Stimulated activated CD4-positive, alpha-beta T cell treated with anti-CD3 and anti-CD28 coated beads, Interleukin-4, amount 100 ng/mL, for 1 hour (primary cell): ENCODE data around the gene SUN5.

Experiments
- DNase-seq: peaks from one replicate; pipeline ENCODE4 v3.0.0-alpha.2; 2020

Gene SUN5

DNA sequence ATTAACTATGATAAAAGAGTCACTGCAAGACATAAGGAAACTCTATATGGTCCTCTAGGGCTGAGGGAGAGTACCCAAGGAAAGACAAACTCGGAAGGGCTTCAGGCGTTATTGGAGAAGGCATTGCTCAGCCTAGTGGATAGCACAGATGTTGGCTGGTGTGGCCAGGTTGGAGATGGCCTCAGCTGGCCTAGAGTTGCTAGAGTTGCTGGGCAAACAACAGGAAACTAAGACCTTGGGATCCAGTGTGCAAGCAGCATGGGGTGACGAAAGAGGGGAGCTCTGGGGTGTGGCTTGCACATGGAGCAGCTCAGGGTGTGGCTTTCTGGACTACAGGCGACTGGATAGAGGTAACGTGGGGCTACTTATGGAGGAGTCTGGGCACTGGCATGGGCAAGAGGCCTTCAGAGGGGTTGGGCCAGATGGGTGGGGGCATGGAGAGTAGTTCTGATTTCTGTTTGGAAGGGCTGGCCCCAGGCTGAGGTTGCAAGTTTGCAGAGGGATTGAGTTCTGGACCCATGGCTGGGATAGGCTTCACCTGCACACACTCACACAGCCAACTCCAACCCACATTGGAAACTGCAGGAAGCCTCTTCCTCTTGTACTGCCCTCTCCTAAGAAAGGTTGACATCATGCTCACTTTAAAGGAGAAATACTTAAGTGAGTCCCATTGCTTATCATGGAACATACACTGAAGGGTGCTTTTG is 22.0 kb upstream of the SUN5 start:
- DNase-seq: no peak

DNA sequence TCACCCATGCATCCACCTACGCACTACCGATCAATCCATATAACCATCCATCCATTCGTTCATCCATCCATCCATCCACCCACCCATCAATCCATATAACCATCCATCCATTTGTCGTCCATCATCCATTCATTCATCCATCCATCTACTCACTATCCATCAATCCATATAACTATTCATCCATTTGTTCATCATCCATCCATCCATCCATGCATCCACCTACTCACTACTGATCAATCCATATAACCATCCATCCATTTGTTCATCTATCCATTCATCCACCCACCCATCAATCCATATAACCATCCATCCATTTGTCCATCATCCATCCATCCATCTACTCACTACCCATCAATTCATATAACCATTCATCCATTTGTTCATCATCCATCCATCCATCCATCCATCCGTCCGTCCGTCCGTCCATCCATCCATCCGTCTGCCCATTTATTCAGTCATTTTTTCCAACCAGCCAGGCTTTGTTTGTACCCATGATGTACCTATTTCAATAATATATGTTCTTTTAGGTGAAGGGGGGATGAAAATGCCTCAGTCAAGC is 21.2 kb upstream of the SUN5 start:
- no peak for DNase-seq

DNA sequence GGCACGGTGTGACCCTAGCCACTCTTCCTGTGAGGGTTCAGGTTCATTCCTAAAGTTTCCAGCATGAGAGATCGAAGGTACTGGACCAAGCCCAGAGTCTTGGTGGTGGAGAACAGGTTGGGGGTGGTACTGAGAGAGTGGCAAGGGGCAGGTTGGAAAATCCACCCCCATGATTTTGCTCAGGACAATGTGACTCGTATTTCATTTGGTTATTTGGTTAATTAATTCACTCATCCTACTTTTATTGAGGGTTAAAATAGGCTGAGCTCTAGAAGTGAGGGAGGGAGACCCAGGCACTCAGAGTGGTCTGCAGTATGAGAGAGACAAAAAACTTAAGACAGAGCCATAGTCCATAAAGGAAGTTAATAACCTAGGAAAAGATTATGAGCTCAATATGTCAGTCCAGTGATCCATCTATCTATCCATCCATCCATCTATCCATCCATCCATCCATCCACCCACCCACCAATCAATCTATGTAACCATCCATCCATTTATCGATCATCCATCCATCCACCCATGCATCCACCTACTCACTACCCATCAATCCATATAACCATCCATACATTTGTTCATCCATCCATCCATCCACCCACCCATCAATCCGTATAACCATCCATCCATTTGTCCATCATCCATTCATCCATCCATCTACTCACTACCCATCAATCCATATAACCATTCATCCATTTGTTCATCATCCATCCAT is 20.5 kb upstream of the SUN5 start:
- no peak for DNase-seq

DNA sequence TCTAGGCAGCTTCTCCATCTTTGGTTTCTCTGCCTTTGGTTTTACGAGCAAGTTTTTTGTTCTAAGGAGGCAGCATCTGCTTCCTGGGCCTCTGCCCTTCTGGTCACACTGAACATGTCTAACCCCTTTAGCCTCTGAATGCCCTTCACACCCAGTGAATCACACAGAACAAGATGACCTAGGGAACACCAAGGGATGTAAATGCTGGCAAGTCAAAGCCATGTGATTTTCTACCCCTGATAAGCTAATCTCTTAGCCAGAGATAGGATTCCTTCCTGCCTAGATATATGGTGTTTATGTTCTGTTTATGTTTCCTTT is 20.0 kb upstream of the SUN5 start:
- DNase-seq: no peak

DNA sequence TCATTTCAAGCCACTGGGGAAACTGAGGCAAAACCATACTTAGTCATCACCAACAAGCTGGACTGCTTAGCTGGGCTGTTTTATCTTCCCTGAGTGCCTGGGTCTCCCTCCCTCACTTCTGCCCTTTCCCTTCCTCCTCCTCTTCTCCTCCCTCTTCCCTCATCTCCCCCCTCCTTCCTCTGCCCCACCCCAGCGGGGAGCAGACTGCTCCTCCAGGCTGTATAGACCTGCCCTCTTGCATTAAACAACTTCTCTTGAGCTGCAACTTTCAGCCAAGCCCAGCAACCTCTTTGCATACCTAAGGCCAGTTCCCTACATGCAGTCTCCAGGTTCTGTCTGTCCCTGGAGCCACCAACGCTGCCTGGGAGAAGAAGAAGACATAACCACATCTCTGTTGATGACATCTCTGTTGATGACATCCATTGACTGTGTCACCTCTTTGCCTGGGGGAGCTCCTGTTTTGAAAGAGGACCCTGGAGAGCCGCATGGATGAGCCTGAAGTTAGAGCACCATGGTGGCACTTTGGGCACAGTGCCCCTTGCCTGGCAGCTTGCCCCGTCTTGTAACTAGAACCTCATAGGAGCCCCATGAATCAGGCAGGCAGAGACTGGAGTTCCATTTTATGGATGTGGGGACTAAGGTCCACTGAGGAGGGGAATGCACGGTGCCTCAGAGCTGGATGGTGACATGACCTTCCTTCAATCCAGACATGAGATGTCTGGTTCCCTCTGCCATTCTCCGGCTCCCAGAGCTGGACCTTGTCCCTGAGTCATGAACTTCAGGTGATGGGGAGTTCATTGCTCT is 19.4 kb upstream of the SUN5 start:
- DNase-seq: no peak

DNA sequence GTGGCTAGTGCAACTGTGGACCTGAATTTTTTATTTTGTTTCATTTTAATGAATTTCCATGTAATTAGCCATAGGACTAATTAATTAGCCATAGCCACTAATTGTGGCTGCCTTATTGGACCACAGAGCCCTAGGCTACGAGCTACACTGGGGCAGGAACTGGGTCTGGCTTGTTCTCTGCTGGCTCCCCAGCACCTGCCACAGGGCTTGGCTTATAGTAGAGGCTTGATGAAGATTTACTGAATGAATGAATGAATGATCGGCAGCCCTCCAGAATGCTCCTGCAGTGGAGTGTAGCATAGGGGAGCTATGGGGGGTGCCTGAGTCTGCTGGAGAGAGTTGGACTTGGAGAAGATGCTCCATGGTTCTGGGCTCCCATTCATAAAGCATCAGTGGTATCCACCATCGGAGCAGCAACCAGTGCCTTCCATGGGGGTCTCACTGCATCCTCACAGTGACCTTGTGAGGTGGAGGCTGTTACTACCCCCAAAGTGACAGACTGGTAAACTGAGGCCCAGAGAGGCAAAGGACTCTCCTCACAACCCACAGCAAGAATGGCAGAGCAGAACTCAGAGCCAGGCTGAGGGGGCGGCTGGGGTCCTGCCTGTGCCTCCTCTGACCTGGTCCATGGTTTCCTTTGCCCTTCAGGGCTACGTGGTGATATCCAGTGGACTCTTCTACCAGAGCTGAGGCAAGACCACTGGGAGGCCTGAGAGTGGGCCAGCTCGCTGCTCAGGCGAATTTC is 18.6 kb upstream of the SUN5 start:
- no peak for DNase-seq

DNA sequence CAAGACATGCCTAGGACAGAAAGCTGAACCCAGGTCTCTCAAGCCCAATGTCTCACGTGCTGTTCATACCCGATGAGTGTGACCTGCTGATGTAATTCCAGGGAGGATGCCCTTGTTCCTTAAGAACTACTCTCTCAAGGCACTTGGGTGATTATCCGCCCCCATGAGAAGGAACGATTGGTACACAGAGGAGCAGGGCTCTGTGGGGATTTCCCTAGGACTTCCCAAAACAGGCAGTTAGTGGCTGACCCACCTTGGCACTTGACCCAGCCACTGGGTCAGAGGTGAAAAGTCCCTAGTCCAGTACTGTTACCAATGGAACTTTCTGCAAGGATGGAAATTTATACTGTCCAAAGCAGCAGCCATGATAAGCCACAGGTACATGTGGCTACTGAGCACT is 18.1 kb upstream of the SUN5 start:
- DNase-seq: no peak

DNA sequence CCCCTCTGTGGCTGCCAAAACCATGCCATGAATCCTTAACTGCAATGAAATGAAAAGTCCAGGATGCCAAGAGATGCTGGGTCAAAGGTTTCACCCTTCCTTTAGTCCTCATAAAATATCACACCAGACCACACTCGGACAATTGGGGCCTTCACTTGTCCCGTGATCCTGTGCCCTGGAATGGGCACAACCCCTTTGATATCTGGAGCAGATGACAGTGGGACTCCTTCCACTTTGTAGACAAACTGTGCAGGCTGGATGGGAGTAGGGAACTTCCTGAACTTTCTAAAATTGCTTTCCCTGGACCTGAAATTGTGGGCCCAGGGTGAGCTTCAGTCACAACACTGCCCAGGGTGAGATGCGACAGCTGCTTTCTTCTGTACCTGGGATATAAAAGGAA is 17.6 kb upstream of the SUN5 start:
- DNase-seq: no peak

DNA sequence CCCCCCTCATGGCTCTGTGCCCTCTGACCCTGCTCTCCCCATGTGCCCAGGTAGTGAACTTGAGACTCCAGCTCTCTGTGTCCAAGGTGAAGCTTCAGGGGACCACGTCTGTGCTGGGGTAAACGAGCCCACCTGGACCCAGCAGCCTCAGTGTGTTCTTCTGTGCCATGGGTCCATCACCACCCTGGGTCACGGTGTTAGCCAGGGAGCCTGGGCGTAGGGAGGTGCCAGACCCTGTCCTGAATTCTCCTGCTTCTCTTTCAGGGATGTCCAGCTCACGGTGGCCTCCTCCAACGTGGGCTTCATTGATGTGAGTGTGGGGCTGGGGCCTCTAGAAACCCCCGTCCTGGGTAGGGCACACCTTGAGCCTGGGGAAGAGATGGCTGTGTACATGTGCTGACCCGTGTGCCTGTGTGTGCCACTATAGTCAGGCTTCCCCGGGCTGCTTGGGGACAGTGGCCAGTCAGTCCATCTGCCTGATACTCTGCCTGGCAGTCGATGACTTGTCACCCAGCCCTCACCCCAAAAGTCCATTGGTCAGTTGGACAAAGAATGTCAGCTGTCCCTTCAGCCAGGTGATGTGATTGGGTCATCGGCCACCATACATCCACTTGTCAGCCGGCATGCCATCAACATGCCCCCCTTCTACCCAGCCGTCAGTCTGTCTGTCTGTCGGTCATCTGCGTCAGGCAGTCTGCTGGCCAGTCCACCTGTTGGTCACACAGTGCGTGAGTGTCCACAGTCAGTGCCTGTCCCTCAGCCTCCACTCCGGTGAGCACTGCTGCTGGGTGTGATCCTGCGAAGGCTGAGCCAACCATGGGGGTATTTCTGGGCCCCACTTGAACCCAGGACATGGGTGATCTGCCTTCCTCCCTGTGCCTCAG is 16.3 kb upstream of the SUN5 start:
- no peak for DNase-seq

DNA sequence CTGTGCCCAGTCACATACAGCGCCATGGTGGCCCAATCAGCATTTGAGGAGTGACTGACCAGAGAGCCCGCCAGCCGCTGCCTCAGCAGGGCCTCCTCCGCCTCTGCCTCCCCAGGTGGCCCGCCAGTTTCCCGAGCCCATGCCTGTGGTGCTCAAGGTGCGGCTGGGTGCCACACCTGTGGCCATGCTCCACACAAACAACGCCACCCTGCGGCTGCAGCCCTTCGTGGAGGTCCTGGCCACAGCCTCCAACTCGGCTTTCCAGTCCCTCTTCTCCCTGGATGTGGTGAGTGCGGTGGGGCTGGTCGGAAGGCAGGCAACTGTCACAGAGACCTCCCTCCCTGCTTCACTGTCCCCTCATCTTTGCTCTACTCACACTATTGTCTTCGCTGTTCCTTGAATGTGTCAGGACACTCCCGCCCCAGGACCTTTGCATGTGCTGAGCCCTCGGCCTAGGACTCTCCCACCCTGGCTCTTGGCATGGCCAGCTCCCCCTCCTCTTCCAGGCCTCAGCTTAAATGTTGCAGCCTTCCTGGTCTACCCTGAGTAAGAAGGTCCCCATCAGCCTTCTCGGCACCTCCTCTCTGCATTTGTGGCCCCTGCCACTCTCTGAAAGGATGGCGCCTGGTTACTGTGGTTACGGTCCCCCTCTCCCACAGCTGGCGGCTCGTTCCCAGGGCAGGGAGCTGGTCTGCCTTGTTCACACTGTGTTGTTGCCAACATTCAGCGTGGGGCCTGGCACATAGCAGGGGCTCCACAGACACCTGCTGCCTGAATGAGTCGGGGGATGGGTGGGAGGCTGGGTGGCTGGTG is 15.4 kb upstream of the SUN5 start:
- no peak for DNase-seq

DNA sequence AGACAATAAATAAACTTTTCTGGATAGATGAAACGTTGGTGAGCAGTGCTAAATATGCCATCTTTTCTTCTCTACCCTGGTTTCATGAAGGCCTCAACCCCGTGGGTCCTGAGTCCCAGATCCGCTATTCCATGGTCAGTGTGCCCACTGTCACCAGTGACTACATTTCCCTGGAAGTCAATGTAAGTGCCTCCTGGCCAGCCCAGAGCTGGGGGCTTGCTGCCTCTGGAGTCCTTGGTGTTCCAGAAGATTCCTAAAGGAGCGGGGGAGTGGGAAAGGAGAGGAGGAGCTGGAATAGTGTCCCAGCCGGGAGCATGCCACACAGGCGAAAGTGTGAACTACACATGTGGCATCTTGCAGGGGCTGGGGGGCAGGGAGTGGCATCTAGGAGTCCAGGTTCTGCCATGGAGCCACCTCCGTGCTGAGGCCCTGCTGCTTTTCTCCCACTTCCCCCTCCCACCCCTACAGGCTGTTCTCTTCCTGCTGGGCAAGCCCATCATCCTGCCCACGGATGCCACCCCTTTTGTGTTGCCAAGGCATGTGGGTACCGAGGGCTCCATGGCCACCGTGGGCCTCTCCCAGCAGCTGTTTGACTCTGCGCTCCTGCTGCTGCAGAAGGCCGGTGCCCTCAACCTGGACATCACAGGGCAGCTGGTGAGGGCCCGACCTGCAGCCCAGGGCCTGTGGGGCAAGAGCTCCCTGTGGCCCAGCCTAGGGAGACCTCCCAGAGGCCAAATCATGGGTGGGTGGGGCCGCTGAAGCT is 14.1 kb upstream of the SUN5 start:
- no peak for DNase-seq

DNA sequence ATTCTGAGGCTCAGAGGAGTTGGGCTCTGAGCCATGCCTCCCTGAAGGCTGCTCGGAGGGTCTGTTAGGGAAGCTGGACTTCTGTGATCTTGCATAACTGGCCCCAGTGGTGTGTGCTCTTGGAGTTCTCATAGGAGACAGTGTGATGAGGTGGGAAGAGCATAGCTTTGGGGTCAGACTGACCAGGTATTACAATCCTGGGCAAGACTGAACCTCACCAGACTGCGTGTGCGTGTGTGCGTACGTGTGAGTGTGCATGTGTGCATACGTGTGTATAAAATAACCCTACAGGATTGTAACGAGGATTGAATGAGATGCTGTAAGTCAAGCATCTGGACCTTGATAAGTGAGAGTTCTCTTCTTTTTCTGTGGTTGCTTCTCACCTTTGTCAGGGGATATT is 13.3 kb upstream of the SUN5 start:
- DNase-seq: no peak

DNA sequence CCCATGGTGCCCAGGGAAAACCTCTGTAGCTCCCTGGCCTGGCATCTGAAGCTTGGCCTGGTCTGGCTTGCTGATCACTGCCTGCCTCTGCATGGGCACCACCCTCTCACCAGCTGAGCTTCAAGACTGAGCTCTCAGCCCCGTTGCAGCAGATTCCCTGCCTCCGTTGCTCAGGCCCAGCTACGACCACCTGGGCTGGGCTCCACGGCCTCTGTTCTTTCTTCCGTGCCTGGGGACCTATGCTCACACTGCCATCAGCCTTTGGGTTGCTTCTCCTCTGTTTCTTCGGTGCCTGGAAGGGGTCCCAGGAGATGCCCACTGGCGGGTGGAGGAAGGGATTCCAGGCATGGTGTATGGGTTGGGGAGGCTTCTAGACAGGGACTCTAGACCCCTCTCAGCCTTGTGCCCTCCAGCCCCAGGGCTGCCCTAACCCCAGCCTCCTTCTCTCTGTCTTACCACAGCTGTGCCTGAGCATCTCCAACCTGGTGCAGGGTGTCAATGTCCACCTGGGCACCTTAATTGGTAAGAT is 12.4 kb upstream of the SUN5 start:
- DNase-seq: no peak

DNA sequence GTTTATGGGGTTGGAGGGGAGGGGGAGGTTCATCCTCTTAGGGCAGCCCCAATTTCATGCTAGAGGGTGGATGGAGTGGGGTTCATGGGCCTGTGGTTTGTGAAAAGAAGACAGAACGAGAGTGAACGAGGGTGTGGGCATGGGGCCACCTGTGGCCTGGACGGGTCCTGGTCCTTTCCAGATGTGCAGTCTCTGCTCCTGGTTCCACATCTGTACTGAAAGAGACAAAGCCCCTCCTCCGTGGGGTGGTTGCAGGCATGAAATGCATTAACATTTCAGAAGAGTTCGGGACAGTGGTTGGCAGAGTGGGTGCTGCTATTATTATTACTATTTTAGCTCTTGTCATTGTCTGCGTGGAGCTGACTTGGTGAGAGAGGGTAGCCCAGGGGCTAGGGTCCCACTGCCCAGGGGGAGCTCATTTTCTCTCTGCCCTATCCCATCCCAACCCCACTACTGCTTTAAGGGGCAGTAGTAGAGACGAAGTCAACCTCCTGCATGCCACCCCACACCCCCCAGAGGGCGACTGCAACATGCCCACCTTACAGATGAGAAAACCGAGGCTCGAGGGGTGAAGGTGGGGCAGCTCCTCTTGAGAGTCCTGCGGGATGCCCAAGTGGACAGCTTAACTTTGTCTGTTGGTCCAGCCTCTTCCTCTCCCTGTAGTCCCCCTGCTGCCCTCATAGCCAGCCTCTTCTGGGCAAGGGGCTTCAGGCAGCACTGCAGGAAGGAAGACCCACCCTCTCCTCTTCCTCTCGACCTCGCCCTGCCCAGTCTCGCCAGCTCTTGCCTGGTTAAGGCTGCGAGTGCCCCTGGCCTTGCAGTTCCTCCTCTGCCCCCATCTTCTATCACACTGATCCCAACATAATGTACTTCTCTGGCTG is 11.7 kb upstream of the SUN5 start:
- DNase-seq: no peak

DNA sequence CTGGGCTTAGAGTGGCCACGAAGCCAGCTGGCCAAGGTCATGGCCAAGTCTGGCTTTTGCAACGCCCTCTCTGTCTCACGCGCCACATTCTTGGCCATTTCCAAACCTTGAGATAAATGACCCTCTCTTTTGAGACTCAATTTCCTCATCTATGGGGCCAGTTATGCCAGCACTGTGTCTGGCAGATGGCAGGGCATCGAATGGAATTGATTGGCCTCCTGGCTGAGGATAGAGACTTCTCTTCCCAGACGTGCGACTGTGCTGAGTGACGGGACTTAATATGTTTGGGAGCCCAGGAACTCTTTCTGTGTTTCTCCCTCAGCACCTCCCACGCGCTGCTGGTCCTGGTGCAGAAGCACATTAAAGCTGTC is 10.9 kb upstream of the SUN5 start:
- no peak for DNase-seq

DNA sequence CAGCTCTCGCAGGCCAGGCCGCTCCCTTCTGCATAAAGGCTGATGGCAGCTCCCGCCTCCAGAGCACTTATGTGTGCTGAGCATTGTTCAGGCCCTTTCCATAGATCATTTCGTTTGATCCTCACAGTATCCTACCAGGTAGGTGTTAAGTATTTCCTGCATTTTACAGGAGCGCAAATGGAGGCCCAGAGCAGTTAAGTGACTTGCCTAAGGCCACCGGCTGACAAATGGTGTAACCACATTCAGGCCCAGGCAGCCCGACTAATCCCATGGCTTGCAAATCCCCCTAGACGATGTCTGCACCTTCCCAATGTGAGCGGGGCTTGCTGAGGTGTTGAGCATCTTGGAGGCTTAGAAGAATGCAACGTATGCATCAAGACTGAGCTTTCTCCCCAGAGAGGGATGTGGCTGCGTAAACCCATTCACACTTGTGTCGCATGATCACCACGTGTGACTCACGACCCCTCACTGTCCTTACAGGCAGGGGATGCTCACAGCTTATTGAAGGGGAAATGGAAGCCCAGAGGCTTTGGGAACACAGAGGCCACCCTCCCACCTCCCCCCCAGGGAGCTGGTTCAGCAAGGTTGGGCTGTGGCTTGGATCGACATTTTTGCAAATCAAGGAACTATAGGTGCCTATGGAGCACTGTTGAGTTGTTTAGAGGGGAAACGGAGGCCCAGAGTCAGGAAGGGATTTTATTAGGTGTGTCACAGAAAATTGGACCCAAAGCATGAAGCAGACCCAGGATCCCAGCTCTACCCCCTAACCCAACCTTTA is 10.3 kb upstream of the SUN5 start:
- DNase-seq: no peak

DNA sequence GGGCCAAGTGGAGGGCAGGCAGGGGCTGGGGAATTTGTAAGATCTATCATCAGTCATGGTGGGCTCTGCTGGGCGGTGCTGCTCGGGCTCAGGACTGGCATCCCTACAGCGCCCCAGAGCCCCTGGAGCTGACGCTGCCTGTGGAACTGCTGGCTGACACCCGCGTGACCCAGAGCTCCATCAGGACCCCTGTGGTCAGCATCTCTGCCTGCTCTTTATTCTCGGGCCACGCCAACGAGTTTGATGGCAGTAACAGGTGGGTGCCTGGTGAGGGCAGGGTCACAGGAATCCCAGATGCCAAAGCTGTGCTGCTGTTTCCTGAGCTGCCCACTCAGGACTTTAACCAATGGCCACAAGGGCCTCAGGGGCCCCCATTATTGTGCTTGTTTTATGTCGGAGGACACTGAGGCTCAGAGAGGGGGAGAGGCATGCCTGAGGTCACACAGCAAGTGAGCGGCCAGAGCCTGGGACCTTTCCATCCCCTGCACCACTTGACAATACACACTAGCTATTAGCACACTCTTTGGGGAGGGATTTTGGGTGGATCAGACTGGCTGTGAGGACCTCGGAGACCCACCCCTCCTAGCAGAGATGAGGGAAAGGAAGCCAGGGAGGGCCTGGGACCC is 9.6 kb upstream of the SUN5 start:
- DNase-seq: no peak
